HL-60 (cell line): Measurements from ENCODE around the gene SUOX.

ENCODE experiments used
- DNase-seq, 2 experiments: peaks; one replicate each; pipeline ENCODE4 v3.0.0-alpha.2; 2010 to 2020; ENCODE audit warnings: low read depth in 1 of 2, low spot score in 1 of 2
- H3K27ac ChIP-seq: fragments of 250-450 bp; sonication (Bioruptor Pico); replicated peaks from 2 replicates; pipeline ENCODE4 v1.5.1; 2020; ENCODE audit warnings: mild to moderate bottlenecking, moderate library complexity
- H3K27me3 ChIP-seq: fragments of 250-450 bp; sonication (Bioruptor Pico); 2 replicates; pipeline ENCODE4 v1.5.1; 2021; ENCODE audit warnings: mild to moderate bottlenecking, moderate library complexity; ENCODE audit not compliant: insufficient read depth, poor library complexity, severe bottlenecking
- H3K4me3 ChIP-seq: replicated peaks from 2 replicates; pipeline ENCODE4 v1.5.1; 2011; ENCODE audit warnings: mild to moderate bottlenecking, control low read depth, low read length; ENCODE audit not compliant: insufficient read depth
- GABPA ChIP-seq: IDR thresholded peaks from 2 replicates; pipeline ENCODE4 v1.6.1; 2012; ENCODE audit warnings: low read depth
- POLR2AphosphoS5 ChIP-seq: IDR thresholded peaks from 2 replicates; pipeline ENCODE4 v1.6.1; 2012; ENCODE audit warnings: low read depth
- REST ChIP-seq: IDR thresholded peaks from 2 replicates; pipeline ENCODE4 v1.6.1; 2012; ENCODE audit warnings: low read depth; ENCODE audit not compliant: insufficient replicate concordance
- SPI1 ChIP-seq: IDR thresholded peaks from 2 replicates; pipeline ENCODE4 v1.6.1; 2012; ENCODE audit warnings: low read depth, mild to moderate bottlenecking, borderline replicate concordance
- TF ChIP-seq, protein P1 (sequence below): IDR thresholded peaks from one replicate; pipeline ENCODE4 v1.5.1; 2011; ENCODE audit warnings: low read length, control low read depth, inconsistent platforms; ENCODE audit not compliant: insufficient read depth

SUOX gene

GRCh38 chr12:55957106-55957859 lies 39.8 kb upstream of the SUOX start:
- H3K27me3 ChIP-seq = no peaks in the 10 kb centered on the region
- H3K27ac ChIP-seq = no peak overlapping the region
- no peak for DNase-seq
- H3K4me3 ChIP-seq = no peak overlapping the region
- TF ChIP-seq, protein P1, sequence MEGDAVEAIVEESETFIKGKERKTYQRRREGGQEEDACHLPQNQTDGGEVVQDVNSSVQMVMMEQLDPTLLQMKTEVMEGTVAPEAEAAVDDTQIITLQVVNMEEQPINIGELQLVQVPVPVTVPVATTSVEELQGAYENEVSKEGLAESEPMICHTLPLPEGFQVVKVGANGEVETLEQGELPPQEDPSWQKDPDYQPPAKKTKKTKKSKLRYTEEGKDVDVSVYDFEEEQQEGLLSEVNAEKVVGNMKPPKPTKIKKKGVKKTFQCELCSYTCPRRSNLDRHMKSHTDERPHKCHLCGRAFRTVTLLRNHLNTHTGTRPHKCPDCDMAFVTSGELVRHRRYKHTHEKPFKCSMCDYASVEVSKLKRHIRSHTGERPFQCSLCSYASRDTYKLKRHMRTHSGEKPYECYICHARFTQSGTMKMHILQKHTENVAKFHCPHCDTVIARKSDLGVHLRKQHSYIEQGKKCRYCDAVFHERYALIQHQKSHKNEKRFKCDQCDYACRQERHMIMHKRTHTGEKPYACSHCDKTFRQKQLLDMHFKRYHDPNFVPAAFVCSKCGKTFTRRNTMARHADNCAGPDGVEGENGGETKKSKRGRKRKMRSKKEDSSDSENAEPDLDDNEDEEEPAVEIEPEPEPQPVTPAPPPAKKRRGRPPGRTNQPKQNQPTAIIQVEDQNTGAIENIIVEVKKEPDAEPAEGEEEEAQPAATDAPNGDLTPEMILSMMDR = no peak
- TF ChIP-seq REST = no peak

- TF ChIP-seq GABPA (no peak), POLR2AphosphoS5 (no peak), REST (no peak)
- no peak for DNase-seq
These were observed 33.3 kb upstream of the SUOX start for GRCh38 chr12:55963760-55964159.

GRCh38 chr12:55965240-55965639 lies 31.8 kb upstream of the SUOX start:
- no peak for DNase-seq
- Histone ChIP-seq H3K27ac (no peak overlapping the region), H3K4me3 (no peak overlapping the region), H3K27me3 (no peaks in the 10 kb centered on the region)
- no peak for TF ChIP-seq POLR2AphosphoS5
- TF ChIP-seq, protein P1 = no peak
- TF ChIP-seq SPI1 = no peak
- no peak for TF ChIP-seq REST
- TF ChIP-seq GABPA = no peak

More at GRCh38 chr12:55963760-55964159, 33.3 kb upstream of the SUOX start:
- H3K27ac ChIP-seq = no peak overlapping the region
- H3K27me3 ChIP-seq = no peaks in the 10 kb centered on the region
- H3K4me3 ChIP-seq = no peak overlapping the region
